Measurements from ENCODE around the gene FHOD1.

GRCh38 chr16:67185651-67186134 lies 61.6 kb downstream of the FHOD1 start:
- TF ChIP-seq CTCF (IDR thresholded peaks at IDR 0.05) (no peak), CHD2 (IDR thresholded peaks at IDR 0.05; ENCODE audit: low read length, partially characterized antibody) (no peak), CEBPB (IDR thresholded peaks at IDR 0.05) (no peak), REST (IDR thresholded peaks at IDR 0.05) (no peak), HMGXB4 (CRISPR knock-in tag; IDR thresholded peaks at IDR 0.05; ENCODE audit: borderline replicate concordance) (no peak), JUNB (IDR thresholded peaks at IDR 0.05) (no peak), ESRRA (IDR thresholded peaks at IDR 0.05; ENCODE audit: borderline replicate concordance, low read length) (no peak), BHLHE40 (IDR thresholded peaks at IDR 0.05; ENCODE audit: low read depth, low read length) (no peak), RCOR1 (IDR thresholded peaks at IDR 0.05; ENCODE audit: low read depth, low read length) (no peak), USF2 (IDR thresholded peaks at IDR 0.05) (no peak), POLR2A (IDR thresholded peaks at IDR 0.05; ENCODE audit: low read length) (no peak), SMC3 (IDR thresholded peaks at IDR 0.05) (no peak), FOSL2 (IDR thresholded peaks at IDR 0.05) (no peak), FOSL2 (CRISPR knock-in tag; IDR thresholded peaks at IDR 0.05) (no peak)
